Panc1 (cell line): ENCODE data around the gene FGF14.

Experiments used
- CTCF ChIP-seq: fragments of 450-650 bp; IDR thresholded peaks from 2 replicates; pipeline ENCODE4 v1.5.1; 2017; ENCODE audit warnings: mild to moderate bottlenecking
- POLR2AphosphoS5 ChIP-seq: IDR thresholded peaks from 2 replicates; pipeline ENCODE4 v1.6.1; 2012; ENCODE audit warnings: mild to moderate bottlenecking, low read depth, low read length, moderate library complexity
- REST ChIP-seq, 2 experiments: IDR thresholded peaks; 2 replicates each; pipeline ENCODE4 v1.6.1; 2011 to 2012; ENCODE audit warnings: low read depth in 2 of 2, control low read depth in 1 of 2, low read length in 1 of 2, mild to moderate bottlenecking in 1 of 2, moderate library complexity in 1 of 2; ENCODE audit not compliant: insufficient read depth in 1 of 2

GRCh38 chr13:101988140-101988539 lies 413.7 kb downstream of the FGF14 start:
- no peak for TF ChIP-seq CTCF
- TF ChIP-seq POLR2AphosphoS5 = no peak
- TF ChIP-seq REST (IDR thresholded peaks at IDR 0.05; ENCODE audit: insufficient read depth in 1 of 2, low read depth in 2 of 2, low read length in 1 of 2) = peak in 1 of 2 experiments; percentile 54; a peak in 2 of 4 replicates
